ENCODE data around the gene CFAP70. TPM values are rescaled to one million over a fixed set of nuclear protein-coding genes. Genes with fewer than 3 reads are reported as not detected.

The CFAP70 gene
- total RNA-seq, 1 experiment from 2014 or later: 0.31 TPM

DNA sequence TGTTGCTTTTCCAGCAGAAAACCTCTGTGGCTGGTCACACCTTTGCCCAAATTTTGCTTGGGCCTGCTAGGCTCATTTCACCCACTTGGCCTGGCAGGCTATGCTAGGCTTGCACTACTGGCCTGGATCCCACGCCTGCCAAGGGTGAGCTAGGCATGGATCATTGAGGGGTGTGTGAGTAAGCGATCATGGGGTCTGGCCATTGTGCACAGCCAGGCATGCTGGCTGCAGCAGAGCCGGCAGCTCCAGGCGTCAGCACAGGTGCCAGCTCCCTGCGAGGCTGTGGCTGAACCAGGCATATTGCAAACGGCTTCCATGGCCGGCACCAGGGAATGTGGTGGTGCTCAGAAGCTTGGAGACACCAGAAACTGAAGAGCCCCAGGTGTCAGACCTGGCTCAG is 19.2 kb downstream of the CFAP70 start (continued):
- TF ChIP-seq, protein P1, sequence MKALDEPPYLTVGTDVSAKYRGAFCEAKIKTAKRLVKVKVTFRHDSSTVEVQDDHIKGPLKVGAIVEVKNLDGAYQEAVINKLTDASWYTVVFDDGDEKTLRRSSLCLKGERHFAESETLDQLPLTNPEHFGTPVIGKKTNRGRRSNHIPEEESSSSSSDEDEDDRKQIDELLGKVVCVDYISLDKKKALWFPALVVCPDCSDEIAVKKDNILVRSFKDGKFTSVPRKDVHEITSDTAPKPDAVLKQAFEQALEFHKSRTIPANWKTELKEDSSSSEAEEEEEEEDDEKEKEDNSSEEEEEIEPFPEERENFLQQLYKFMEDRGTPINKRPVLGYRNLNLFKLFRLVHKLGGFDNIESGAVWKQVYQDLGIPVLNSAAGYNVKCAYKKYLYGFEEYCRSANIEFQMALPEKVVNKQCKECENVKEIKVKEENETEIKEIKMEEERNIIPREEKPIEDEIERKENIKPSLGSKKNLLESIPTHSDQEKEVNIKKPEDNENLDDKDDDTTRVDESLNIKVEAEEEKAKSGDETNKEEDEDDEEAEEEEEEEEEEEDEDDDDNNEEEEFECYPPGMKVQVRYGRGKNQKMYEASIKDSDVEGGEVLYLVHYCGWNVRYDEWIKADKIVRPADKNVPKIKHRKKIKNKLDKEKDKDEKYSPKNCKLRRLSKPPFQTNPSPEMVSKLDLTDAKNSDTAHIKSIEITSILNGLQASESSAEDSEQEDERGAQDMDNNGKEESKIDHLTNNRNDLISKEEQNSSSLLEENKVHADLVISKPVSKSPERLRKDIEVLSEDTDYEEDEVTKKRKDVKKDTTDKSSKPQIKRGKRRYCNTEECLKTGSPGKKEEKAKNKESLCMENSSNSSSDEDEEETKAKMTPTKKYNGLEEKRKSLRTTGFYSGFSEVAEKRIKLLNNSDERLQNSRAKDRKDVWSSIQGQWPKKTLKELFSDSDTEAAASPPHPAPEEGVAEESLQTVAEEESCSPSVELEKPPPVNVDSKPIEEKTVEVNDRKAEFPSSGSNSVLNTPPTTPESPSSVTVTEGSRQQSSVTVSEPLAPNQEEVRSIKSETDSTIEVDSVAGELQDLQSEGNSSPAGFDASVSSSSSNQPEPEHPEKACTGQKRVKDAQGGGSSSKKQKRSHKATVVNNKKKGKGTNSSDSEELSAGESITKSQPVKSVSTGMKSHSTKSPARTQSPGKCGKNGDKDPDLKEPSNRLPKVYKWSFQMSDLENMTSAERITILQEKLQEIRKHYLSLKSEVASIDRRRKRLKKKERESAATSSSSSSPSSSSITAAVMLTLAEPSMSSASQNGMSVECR (CRISPR knock-in tag; IDR thresholded peaks at IDR 0.05; ENCODE audit: borderline replicate concordance): no peak
- TF ChIP-seq ESRRA (CRISPR knock-in tag; IDR thresholded peaks at IDR 0.05; ENCODE audit: borderline replicate concordance): no peak
- TF ChIP-seq, protein P2, sequence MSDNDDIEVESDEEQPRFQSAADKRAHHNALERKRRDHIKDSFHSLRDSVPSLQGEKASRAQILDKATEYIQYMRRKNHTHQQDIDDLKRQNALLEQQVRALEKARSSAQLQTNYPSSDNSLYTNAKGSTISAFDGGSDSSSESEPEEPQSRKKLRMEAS (CRISPR knock-in tag; IDR thresholded peaks at IDR 0.05): no peak

DNA sequence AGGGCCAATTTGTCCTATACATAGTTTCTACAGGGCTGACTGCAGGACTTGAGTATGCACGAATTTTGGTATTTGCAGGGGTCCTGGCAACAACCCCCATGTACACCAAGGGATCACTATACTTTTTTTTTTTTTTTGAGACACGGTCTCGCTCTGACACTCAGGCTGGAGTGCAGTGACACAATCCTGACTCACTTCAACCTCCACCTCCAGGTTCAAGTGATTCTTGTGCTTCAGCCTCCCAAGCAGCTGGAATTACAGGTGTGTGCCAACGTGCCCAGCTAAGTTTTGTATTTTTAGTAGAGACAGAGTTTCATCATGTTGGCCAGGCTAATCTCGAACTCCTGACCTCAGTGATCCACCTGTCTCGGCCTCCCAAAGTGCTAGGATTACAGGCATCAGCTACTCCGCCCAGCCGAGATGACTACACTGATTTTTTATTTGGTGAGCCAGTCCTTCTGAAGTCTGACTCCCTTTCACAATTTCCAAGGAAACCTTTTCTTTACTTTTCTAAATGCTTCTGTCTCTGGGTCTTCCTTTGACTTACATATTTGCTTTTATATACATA is 19.8 kb downstream of the CFAP70 start:
- Mint-ChIP-seq H3K27ac (no peak overlapping the region), H3K4me1 (0 out of 2 replicates have a peak, but pooled peaks cover 2% of the 10 kb centered on the region), H3K27me3 (ENCODE audit: low read depth) (no peaks in the 10 kb centered on the region), H3K4me3 (no peak overlapping the region), H3K36me3 (no peaks in the 10 kb centered on the region), H3K9me3 (no peaks in the 10 kb centered on the region)
- DNase-seq (ENCODE audit: low spot score): no peak
- CTCF ChIA-PET: no interaction called here
- POLR2A ChIA-PET: no interaction called here
- no peak for ATAC-seq
- TF ChIP-seq, protein P3, sequence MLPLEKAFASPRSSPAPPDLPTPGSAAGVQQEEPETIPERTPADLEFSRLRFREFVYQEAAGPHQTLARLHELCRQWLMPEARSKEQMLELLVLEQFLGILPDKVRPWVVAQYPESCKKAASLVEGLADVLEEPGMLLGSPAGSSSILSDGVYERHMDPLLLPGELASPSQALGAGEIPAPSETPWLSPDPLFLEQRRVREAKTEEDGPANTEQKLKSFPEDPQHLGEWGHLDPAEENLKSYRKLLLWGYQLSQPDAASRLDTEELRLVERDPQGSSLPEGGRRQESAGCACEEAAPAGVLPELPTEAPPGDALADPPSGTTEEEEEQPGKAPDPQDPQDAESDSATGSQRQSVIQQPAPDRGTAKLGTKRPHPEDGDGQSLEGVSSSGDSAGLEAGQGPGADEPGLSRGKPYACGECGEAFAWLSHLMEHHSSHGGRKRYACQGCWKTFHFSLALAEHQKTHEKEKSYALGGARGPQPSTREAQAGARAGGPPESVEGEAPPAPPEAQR (CRISPR knock-in tag; IDR thresholded peaks at IDR 0.05): no peak
- TF ChIP-seq MYBL2 (CRISPR knock-in tag; IDR thresholded peaks at IDR 0.05) (no peak), KAT7 (CRISPR knock-in tag; IDR thresholded peaks at IDR 0.05; ENCODE audit: borderline replicate concordance) (no peak), NFYB (CRISPR knock-in tag; conservative IDR thresholded peaks at IDR 0.05; ENCODE audit: low read depth) (no peak), EMX1 (CRISPR knock-in tag; IDR thresholded peaks at IDR 0.05) (no peak), IRF2 (CRISPR knock-in tag; IDR thresholded peaks at IDR 0.05; ENCODE audit: borderline replicate concordance, low read depth) (no peak), NR1H2 (CRISPR knock-in tag; IDR thresholded peaks at IDR 0.05) (no peak), MXD4 (CRISPR knock-in tag; IDR thresholded peaks at IDR 0.05; ENCODE audit: borderline replicate concordance) (no peak), ZNF219 (CRISPR knock-in tag; IDR thresholded peaks at IDR 0.05; ENCODE audit: borderline replicate concordance) (no peak), ESRRA (CRISPR knock-in tag; IDR thresholded peaks at IDR 0.05; ENCODE audit: borderline replicate concordance) (no peak), ZNF396 (CRISPR knock-in tag; IDR thresholded peaks at IDR 0.05; ENCODE audit: borderline replicate concordance) (no peak)
- TF ChIP-seq, protein P2 (CRISPR knock-in tag; IDR thresholded peaks at IDR 0.05): no peak
- TF ChIP-seq, protein P4, sequence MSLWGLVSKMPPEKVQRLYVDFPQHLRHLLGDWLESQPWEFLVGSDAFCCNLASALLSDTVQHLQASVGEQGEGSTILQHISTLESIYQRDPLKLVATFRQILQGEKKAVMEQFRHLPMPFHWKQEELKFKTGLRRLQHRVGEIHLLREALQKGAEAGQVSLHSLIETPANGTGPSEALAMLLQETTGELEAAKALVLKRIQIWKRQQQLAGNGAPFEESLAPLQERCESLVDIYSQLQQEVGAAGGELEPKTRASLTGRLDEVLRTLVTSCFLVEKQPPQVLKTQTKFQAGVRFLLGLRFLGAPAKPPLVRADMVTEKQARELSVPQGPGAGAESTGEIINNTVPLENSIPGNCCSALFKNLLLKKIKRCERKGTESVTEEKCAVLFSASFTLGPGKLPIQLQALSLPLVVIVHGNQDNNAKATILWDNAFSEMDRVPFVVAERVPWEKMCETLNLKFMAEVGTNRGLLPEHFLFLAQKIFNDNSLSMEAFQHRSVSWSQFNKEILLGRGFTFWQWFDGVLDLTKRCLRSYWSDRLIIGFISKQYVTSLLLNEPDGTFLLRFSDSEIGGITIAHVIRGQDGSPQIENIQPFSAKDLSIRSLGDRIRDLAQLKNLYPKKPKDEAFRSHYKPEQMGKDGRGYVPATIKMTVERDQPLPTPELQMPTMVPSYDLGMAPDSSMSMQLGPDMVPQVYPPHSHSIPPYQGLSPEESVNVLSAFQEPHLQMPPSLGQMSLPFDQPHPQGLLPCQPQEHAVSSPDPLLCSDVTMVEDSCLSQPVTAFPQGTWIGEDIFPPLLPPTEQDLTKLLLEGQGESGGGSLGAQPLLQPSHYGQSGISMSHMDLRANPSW (CRISPR knock-in tag; conservative IDR thresholded peaks at IDR 0.05; ENCODE audit: low read depth): no peak
- TF ChIP-seq, protein P5, sequence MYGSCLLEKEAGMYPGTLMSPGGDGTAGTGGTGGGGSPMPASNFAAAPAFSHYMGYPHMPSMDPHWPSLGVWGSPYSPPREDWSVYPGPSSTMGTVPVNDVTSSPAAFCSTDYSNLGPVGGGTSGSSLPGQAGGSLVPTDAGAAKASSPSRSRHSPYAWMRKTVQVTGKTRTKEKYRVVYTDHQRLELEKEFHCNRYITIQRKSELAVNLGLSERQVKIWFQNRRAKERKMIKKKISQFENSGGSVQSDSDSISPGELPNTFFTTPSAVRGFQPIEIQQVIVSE (CRISPR knock-in tag; IDR thresholded peaks at IDR 0.05; ENCODE audit: borderline replicate concordance): no peak
- TF ChIP-seq, protein P6, sequence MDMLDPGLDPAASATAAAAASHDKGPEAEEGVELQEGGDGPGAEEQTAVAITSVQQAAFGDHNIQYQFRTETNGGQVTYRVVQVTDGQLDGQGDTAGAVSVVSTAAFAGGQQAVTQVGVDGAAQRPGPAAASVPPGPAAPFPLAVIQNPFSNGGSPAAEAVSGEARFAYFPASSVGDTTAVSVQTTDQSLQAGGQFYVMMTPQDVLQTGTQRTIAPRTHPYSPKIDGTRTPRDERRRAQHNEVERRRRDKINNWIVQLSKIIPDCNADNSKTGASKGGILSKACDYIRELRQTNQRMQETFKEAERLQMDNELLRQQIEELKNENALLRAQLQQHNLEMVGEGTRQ (CRISPR knock-in tag; IDR thresholded peaks at IDR 0.05): no peak

All from WTC11 (cell line).